Measurements from ENCODE around the gene JAKMIP2. TPM values are rescaled to one million over a fixed set of nuclear protein-coding genes. Genes with fewer than 3 reads are reported as not detected.

Gene JAKMIP2
- total and polyA plus RNA-seq, 2 donors (not counting 1 experiment from before 2014, with no cell fraction given), result 1.3 to 6.5 TPM

- no peaks in the 10 kb centered on the region for H4K20me1 ChIP-seq (ENCODE audit: control insufficient read depth, extremely low read depth, insufficient read depth, low read length)
- no peaks in the 10 kb centered on the region for H3K9me3 ChIP-seq (ENCODE audit: control insufficient read depth, insufficient read depth, low read depth, low read length)
- no peaks in the 10 kb centered on the region for H3K79me2 ChIP-seq (ENCODE audit: control insufficient read depth, insufficient read depth, low read length)
- no peaks in the 10 kb centered on the region for H3K36me3 ChIP-seq (ENCODE audit: control insufficient read depth, insufficient read depth, low read length)
- H3K4me3 ChIP-seq (replicated peaks in 1 of 4; ENCODE audit: control extremely low read depth in 1 of 4, insufficient read depth in 1 of 4, low read depth in 3 of 4, low read length in 4 of 4), result no peak overlapping the region
- no peaks in the 10 kb centered on the region for H3K27me3 ChIP-seq (ENCODE audit: control insufficient read depth, insufficient read depth, low read length)
- H3K4me1 ChIP-seq (ENCODE audit: control insufficient read depth, extremely low read depth, insufficient read depth, low read length), result no peaks in the 10 kb centered on the region
- H3K27ac ChIP-seq (ENCODE audit: insufficient read depth, low read length), result no peak overlapping the region
- H3K4me2 ChIP-seq (ENCODE audit: extremely low read depth, insufficient read depth, low read length), result no peak overlapping the region
- H3K9ac ChIP-seq (ENCODE audit: insufficient read depth, low read length), result no peak overlapping the region
- no peak for DNase-seq (ENCODE audit: low read depth in 2 of 2)
- H2AFZ ChIP-seq (ENCODE audit: low read length), result no peak overlapping the region
- no peak for TF ChIP-seq CTCF (conservative IDR thresholded peaks at IDR 0.05 in 1 of 2, IDR thresholded peaks at IDR 0.05 in 1 of 2; ENCODE audit: low read depth in 1 of 2, low read length in 2 of 2)
- TF ChIP-seq EZH2 (IDR thresholded peaks at IDR 0.05; ENCODE audit: low read length, missing control alignments), result no peak
Observed at GRCh38 chr5:147671365-147671764, 111.2 kb downstream of the JAKMIP2 start.

DNA sequence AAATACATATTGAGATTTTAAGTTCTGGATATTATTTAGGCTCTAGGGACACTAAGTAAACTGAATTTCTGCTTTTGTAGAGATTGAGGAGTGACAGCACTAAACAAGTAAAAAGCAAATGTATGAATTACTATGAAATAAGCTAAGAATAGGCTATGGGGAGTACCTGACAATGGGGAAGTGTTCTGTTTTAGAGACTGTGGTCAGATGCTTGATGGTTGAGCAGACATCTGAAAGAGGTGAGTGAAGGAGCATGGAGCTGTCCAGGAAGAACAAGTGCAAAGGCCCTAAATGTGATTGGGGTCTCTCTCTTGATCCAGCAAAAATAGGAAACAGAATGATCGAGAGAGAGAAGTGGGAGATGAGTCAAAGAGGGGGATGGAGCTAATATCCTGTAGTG lies 111.7 kb downstream of the JAKMIP2 start:
- Histone ChIP-seq H2AFZ (ENCODE audit: low read length) (no peak overlapping the region), H3K9ac (ENCODE audit: insufficient read depth, low read length) (no peak overlapping the region), H3K27me3 (ENCODE audit: control insufficient read depth, insufficient read depth, low read length) (no peaks in the 10 kb centered on the region), H3K27ac (ENCODE audit: insufficient read depth, low read length) (no peak overlapping the region), H3K79me2 (ENCODE audit: control insufficient read depth, insufficient read depth, low read length) (no peaks in the 10 kb centered on the region), H3K9me3 (ENCODE audit: control insufficient read depth, insufficient read depth, low read depth, low read length) (no peaks in the 10 kb centered on the region), H3K4me3 (replicated peaks in 1 of 4; ENCODE audit: control extremely low read depth in 1 of 4, insufficient read depth in 1 of 4, low read depth in 3 of 4, low read length in 4 of 4) (no peak overlapping the region), H3K36me3 (ENCODE audit: control insufficient read depth, insufficient read depth, low read length) (no peaks in the 10 kb centered on the region), H4K20me1 (ENCODE audit: control insufficient read depth, extremely low read depth, insufficient read depth, low read length) (no peaks in the 10 kb centered on the region), H3K4me2 (ENCODE audit: extremely low read depth, insufficient read depth, low read length) (no peak overlapping the region), H3K4me1 (ENCODE audit: control insufficient read depth, extremely low read depth, insufficient read depth, low read length) (no peaks in the 10 kb centered on the region)
- TF ChIP-seq CTCF (conservative IDR thresholded peaks at IDR 0.05 in 1 of 2, IDR thresholded peaks at IDR 0.05 in 1 of 2; ENCODE audit: low read depth in 1 of 2, low read length in 2 of 2) (no peak), EZH2 (IDR thresholded peaks at IDR 0.05; ENCODE audit: low read length, missing control alignments) (no peak)
- DNase-seq (ENCODE audit: low read depth in 2 of 2), result no peak

DNA sequence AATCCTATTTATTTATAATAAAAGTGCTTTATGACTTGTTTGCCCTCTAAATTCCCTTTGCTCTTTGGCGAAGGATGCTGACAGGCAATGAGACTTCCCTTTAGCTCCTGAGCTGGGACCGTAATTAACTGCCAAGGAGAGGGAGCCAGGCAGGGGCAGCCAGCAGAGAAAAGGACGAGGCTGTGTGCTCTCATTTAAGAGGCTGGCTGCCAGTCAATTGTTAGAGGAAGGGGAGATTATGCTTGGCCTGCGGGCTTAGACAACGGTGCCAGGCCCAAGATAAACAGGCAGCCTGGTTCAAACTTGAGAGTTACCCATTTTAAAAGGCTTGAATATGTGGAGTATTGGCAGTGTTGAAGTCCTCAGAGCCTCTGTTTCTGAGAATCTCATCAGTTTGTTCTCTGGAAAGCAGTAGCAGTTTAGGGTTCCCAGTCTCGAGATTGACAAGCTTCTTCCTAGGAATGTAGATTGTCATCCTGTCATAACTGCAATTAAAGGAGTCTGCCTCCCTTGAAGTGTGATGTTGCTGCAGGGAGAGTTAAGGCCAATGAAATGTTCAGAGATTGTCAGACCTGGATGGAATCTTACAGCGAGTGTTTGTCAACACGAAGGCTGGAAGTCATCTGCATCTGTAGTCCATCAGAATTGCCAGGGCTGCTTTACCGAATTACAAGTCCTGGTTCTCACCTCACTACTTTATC lies 113.2 kb downstream of the JAKMIP2 start:
- no peaks in the 10 kb centered on the region for H3K36me3 ChIP-seq (ENCODE audit: control insufficient read depth, insufficient read depth, low read length)
- H3K4me3 ChIP-seq (replicated peaks in 1 of 4; ENCODE audit: control extremely low read depth in 1 of 4, insufficient read depth in 1 of 4, low read depth in 3 of 4, low read length in 4 of 4), result no peak overlapping the region
- no peak overlapping the region for H3K27ac ChIP-seq (ENCODE audit: insufficient read depth, low read length)
- no peak overlapping the region for H3K9ac ChIP-seq (ENCODE audit: insufficient read depth, low read length)
- no peak overlapping the region for H3K4me2 ChIP-seq (ENCODE audit: extremely low read depth, insufficient read depth, low read length)
- no peak for TF ChIP-seq CTCF (conservative IDR thresholded peaks at IDR 0.05 in 1 of 2, IDR thresholded peaks at IDR 0.05 in 1 of 2; ENCODE audit: low read depth in 1 of 2, low read length in 2 of 2)
- no peak for TF ChIP-seq EZH2 (IDR thresholded peaks at IDR 0.05; ENCODE audit: low read length, missing control alignments)
- H3K9me3 ChIP-seq (ENCODE audit: control insufficient read depth, insufficient read depth, low read depth, low read length), result no peaks in the 10 kb centered on the region
- DNase-seq (ENCODE audit: low read depth in 2 of 2), result no peak
- no peak overlapping the region for H2AFZ ChIP-seq (ENCODE audit: low read length)
- no peaks in the 10 kb centered on the region for H3K4me1 ChIP-seq (ENCODE audit: control insufficient read depth, extremely low read depth, insufficient read depth, low read length)
- no peaks in the 10 kb centered on the region for H4K20me1 ChIP-seq (ENCODE audit: control insufficient read depth, extremely low read depth, insufficient read depth, low read length)
- no peaks in the 10 kb centered on the region for H3K79me2 ChIP-seq (ENCODE audit: control insufficient read depth, insufficient read depth, low read length)
- no peaks in the 10 kb centered on the region for H3K27me3 ChIP-seq (ENCODE audit: control insufficient read depth, insufficient read depth, low read length)
